HG02798 (cell line): ENCODE measurements around the gene SOCS1.

Experiments
- ATAC-seq: cut with Tn5 transposase; IDR thresholded peaks from one replicate; pipeline ENCODE4 v1.9.1; 2021; ENCODE audit warnings: mild to moderate bottlenecking; ENCODE audit not compliant: unreplicated experiment, poor library complexity

The SOCS1 gene

DNA sequence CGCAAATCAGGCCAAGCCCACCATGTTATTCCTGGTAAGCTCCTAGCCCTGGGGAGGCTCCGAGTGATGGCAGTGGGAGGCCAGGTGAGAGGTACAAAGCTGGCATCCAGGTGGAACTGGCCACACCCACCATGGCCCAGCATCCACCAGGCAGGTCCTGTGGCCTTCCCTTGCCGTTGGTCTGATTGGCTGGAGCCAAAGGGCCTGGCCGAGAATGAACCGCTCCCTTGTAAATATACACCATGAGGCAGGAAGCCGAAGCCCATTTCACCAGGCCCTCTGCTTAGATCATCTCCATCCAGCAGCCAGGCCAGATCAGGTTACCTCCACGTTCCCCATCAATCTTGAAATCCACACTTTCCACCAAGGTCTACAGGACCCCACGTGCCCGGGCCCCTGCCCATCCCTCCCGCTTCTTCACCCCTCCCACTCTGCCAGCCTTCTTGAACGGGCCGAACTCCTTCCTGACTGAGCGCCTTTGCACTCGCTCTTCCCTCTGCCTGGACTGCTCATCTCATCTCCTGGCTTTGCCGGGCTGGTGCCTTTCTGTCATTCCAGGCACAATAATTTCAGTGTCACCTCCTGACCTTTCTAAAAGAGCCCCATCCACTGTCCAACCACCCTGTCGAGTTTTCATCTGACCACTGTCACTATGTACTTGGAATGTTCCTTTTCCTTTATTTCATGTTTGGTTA lies 5.8 kb downstream of the SOCS1 start:
- ATAC-seq = no peak

DNA sequence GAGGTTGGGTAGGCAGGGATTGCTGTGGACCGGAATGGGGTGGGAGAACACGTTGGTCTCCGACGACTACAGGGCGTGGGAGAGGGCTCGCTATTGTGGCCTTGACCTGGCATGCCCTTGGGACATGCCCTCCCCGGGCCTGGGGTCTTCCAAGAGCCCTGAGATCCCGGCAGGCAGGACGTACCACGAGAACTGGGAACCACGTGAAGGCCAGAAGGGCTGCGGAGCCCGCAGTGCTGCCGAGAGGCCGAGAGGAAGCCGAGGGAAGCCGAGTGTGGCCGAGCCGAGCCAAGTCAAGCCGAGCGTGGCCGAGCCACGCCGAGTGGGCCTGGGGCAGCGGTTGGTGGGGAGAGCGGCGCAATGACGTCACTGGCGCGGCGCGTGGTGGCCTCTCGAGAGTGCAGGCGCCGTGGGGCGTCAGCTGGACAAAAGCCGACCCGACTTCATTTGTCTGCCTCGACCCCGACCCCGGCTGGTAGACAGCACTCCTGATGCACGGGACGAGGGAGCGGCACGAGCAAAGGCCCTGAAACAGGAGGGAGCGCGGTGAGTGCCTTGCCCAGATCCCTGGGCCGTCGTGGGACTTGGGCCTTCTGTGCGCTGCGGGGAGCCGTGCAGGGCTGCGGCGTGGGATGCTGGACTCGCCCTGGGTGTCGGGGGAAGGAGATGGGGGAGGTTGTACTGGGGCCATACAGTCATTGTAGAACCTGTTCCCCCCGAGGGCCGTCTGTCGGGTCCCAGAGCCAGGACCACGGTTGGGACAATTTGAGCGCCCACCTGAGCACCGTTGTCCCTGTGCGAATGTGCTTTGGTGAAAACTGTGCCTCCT lies 6.6 kb downstream of the SOCS1 start:
- ATAC-seq = no peak

DNA sequence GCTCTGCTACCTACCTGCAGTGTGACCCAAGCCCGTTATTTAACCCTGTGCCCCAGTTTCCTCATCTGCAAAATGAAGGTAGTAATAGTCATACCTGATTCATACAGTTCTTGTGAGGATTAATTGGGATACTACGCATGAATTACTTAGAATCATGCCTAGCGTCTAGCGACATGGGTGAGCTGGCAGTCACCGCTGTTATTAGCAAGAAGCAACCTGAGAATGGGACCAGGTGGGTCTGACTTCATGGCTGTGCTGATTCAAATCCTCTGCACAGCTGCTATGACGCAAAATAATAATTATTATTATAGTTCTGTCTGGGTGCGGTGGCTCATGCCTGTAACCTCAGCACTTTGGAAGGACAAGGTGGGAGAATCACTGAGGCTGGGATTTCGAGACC lies 7.9 kb downstream of the SOCS1 start:
- no peak for ATAC-seq

DNA sequence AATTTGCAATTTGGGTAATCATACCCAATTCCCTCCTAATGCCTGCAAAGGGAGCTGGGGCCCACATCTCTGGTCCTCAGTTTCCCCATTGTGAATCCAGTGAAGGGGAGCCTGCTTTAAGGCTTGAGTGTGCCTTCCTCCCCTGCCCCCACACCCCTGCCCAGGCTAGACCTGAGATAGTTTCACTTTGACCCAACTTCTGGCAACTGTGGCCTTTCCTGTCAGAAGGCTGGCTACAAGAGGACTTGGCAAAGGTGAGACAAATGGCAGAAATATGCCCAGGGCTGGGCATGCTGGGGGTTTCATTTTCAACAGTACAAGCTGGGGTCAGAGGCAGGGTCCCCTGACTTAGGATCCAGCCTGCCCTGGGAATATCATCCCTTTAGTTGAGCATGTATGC lies 10.0 kb downstream of the SOCS1 start:
- no peak for ATAC-seq

DNA sequence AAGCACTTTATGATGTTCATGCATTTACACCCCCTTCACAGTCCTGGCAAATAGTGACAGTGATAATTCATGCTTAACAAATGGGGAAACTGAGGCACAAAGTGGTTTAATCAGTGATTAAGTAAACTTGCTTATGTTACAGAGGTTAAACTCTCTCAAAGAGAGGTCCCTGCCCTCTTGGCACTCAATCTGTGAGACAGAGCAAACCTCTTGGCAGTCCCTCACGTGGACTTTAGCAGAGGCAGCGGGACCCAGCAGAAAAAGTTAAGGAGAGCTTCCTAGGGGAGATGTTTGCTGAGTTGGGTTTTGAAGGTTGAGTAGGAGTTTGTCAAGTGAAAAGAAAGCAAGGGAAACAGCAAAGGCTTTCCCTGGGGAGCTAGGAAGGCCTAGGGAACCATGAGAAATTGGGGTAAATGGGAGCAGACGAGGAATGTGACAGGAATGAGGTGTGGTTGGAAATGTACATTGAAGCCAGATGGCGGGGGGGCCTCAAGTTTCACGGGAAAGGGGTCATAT lies 10.7 kb downstream of the SOCS1 start:
- no peak for ATAC-seq

DNA sequence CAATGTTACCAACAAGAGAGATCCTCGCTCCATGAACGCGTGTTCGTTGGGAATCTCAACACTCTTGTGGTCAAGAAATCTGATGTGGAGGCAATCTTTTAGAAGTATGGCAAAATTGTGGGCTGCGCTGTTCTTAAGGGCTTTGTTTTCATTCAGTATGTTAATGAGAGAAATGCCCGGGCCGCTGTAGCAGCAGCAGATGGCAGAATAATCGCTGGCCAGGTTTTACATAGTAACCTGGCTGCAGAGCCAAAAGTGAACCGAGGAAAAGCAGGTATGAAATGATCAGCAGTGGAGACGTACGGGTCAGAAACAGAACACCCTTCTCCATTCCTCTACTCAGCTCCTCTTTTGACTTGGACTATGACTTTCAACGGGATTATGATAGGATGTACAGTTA lies 13.3 kb downstream of the SOCS1 start:
- ATAC-seq = no peak

DNA sequence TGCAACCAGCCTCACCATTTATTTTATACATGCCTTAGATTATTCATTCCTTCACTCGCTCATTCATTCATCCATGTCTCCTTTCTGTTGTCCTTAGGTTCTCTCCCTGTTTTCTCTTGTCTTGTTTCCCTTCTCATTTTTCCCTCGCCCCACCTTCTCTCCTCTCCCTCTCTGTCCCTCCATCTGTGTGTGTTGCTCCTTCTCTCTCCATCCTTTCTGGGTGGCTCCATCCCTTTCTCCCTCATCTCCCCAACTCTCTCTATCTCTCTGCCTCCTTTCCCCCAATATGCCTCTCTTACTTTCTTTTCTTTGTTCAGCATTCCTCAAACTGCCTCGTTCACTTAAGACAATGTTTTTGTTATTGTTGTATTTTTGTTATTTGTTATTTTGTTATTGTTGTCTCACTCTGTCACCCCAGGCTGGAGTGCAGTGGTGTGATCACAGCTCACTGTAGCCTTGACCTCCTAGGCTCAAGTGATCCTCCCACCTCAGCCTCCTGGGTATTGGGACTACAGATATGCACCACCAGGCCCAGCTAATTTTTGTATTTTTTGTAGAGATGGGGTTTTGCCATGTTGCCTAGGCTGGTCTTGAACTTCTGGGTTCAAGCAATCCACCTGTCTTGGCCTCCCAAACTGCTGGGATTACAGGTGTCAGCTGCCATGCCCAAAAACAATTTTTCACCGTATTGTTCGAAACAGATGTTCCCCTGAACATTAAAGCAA lies 14.4 kb downstream of the SOCS1 start:
- ATAC-seq = no peak

DNA sequence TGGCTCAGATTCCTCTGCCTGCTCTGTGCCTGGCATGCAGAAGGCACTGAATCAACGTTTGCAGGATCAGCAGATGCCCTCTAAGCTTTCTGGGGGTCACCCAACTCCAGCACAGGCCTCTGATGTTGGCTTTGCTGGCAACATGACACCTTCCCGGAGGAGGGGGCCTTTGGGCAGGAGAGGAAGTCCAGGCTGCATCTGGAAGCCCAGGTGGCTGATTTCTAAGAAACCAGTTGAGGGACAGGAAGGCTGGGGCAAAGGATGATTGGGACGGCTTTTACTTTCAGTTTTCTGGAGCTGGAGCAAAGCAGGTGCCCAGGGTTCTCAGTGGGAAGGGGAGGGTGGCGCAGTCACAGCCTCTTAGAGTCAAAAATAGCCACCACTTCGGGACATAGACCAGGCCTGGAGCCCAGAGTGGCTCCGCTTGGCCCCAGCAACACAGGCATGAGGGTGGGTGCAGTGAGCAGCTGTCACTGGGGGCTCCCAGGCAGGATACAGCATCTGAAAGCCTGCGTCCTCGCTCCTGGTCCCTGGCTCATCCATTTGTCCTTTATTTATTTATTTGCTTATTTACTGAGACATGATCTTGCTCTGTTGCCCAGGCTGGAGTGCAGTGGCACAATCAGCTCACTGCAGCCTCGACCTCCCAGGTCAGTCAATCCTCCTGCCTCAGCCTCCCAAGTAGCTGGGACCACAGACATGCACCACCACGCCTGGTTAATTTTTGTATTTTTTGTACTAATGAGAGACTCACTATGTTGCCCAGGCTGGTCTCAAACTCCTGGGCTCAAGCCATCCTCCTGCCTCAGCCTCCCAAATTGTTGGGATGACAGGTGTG lies 15.1 kb downstream of the SOCS1 start:
- ATAC-seq = no peak

DNA sequence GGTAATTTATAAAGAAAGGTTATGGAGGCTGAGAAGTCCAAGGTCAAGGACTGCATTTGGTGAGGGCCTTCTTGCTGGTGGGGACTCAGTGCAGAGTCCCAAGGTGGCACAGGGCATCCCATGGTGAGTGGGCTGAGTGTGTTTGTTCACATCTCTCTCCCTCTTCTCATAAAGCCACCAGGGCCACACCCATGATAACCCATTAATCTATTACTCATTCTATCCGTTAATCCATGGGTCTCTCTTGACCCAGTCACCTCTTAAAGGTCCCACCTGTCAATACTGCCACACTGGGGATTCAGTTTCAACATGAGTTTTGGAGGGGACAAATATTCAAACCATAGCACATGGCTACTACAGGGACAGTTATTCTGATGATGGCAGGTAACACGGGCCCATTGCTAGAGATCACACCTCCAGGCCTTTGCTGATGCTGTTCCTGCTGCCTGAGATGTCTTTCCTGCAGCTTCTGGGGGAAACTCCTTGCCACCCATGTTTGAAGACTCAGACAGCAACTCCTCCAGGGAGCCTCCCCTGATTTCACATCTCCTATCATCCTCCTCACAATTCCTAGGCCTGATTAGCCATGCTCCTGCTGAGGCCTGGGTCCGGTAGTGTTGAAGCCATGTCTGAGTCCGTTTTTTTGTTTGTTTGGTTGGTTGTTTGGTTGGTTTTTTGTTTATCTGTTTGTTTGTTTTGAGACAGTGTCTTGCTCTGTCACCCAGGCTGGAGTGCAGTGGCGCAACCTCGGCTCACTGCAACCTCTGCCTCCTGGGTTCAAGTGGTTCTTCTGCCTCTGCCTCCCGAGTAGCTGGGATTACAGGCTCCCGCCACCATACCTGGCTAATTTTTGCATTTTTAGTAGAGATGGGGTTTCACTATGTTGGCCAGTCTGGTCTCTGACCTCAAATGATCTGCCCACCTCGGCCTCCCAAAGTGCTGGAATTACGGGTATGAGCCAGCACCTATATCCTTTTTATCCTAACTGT lies 16.1 kb downstream of the SOCS1 start:
- no peak for ATAC-seq

DNA sequence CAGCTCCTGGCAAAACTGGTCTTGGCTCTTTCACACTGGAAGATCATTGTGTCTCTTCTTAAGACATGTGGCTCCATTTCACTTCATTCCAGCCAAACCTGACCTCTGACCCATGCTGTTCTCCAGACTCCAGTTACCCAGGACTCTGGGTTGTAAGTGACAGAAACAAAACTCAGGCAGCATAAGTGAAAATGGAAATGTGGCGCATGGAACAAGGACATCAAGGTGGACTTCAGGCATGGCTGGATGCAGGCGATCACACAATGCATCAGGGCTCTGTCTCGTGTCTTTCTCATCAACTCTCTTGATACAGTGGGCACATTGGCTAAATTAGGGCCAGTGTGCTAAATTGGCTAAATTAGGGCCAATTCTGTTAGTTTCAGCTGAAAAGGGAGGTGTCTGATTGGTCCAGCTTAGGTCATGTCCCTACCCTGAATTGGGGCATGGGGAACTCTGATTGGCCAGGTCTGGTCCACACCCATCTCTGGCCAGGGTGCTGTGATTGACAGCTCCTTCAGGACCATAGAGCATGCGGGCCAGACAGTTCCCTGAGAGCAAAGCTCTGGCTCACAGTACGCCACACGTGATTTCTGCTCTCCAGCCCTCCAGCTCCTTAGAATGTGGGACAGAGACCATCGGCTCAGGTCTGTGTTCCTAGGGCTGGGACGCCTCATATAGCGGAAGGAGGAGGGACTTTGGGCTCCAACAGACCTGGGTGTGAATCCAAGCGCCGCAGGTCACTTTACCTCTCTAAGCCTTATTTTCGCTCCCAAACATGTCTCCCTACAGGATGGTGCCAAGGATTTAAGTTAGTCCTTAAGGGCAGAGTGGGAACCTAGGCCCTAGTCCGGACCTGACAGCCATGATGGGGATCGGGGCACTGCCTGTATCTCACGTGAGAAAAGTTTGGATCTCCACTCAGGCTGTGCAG lies 17.5 kb downstream of the SOCS1 start:
- ATAC-seq = no peak

DNA sequence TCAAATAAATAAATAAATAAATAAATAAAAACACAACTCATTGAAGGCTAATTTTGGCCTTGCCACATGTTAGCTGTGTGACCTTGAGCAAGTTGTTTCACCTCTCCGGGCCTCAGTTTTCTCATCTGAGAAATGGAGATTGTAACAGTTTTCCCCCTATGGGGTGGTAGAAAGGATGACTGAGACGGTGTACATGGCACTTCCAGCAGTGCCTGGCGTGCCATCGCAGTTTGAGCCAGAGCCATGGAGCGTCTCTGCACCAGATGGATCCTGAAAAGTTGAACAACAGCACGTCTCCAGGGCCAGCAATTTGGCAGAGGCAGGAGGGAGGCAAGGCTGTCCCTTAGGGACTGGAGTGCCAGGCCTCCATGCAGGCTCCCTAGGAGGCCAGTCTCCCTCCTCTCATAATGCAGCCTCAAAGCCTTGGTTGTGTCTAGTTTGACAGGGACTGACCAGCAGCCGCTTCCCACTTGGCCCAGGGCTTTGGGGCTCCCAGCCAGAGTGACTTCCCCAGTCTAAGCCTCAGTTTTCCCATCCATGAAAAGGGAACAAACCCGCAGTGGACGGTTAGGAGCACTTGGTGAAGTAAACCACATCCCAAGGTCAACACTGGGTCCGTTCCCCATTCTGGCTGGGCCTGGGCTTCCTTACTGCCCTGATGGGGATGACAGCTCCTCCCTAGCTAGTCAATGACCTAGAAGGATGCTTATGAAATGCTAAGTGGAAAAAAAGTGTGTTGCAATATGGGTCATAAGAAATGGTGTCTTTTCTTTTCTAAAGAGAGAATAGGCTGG lies 19.3 kb downstream of the SOCS1 start:
- ATAC-seq = no peak

DNA sequence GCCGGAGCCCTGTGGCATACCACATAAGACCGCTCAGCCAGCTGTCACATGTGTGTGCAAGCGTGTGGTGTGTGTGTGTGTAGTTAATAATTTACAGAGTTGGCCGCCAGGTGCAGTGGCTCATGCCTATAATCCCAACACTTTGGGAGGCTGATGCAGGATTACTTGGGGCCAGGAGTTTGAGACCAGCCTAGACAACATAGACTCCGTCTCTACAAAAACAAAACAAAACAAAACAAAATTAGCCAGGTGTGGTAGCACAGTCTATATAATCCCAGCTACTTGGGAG lies 20.4 kb downstream of the SOCS1 start:
- no peak for ATAC-seq

DNA sequence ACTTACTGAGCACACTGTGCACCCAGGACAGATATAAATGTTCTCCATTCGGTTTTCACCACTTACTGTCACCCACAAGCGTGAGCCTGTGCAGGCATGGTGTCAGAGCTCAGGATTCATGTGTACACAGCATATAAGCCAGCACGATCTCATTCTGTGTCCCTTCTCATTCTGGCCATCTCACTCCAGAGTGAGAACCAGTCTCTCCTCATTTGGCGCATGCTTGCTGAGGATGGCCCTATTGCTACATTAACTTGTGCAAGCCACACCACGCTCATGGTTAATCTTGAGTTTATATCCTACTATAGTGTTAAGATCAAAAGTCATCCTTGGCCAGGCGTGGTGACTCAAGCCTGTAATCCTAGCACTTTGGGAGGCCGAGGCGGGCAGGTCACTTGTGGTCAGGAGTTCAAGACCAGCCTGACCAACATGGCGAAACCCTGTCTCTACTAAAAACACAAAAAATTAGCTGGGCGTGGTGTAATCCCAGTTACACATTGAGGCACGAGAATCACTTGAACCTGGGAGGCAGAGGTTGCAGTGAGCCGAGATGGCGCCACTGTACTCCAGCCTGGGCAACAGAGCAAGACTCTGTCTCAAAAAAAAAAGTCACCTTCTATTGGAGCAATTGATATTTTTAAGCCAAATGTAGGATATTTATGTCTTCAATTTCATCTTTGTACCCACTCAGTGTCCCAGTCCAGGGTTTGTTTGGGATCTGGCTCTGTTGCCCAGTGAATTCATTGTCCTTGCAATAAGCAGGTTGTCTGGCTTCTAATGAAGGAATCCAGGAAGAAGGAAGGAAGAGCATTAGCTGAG lies 20.9 kb downstream of the SOCS1 start:
- ATAC-seq = no peak

DNA sequence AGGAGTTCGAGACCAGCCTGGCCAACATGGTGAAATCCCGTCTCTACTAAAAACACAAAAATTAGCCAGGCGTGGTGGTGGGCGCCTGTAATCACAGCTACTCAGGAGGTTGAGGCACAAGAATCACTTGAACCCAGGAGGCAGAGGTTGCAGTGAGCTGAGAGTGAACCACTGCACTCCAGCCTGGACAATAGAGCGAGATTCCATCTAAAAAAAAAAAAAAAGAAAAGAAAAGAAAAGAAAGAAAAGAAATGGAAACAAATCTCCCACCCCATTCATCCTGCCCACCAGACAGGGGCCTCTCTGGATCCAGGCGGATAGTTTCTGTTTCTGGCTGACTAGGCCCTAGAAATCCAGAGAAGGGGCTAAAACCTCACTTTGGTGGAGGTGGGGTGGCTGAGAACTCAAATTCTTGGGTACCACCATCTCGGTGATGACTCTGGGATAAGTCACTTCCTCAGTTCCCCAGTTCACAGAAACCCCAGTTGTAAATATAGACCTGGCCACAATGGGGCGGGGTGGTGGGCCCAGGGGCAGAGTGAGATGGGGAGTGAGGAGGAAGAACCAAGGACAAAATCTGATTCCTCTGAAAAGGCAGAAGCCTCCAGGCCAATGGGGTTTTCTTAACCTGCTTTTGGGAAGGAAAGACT lies 22.2 kb downstream of the SOCS1 start:
- ATAC-seq = no peak

DNA sequence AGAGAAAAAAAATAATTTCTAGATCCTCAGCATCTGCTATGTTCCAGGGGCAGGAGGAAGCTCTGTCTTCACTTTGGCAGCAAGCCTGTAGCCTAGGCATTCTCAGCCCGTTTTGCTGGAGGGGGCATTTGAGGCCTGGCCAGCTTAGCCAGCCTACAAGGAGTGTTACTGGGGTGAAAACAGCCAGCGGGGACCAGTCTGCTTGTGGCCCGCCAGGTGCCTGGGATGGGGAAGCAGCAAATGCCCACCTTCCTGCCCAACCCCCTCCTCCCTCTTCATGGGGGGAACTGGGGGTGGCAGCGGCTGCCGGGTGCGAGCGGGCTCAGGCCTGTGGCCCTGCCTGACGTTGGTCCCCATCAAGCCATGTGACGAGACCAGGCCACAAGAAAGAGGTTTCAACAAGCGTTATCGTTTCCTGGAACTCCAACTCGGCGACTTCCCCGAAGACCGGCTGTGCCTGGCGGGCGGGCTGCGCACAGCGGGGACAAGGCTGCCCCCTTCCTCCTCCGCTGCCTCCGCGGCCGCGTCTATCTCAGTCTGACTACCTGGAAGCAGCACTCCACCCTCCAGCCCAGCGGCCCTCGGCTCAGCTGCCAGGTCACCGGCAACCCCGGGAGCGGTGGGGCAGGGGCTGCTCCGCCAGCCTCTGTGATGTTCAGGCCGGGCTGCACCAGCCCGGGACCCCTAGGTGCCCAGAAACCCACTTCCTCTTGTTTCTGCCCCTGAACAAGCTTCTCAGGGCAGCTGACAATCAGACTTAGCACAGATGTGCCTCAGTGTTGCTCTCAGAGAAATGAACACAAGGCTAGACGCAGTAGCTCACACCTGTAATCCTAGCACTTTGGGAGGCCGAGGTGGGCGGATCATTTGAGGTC lies 22.9 kb downstream of the SOCS1 start:
- ATAC-seq = peak; percentile 60
